Measurements from ENCODE around the gene PRKRA.

- no peak for TF ChIP-seq REST (IDR thresholded peaks at IDR 0.05; ENCODE audit: unreplicated experiment)
- no peak for TF ChIP-seq EZH2 (IDR thresholded peaks at IDR 0.05; ENCODE audit: low read depth, unreplicated experiment)
- TF ChIP-seq CTCF (conservative IDR thresholded peaks at IDR 0.05; ENCODE audit: low read depth in 2 of 2) = no peak
- no peak for TF ChIP-seq POLR2AphosphoS5 (IDR thresholded peaks at IDR 0.05; ENCODE audit: low read depth)
- no peak for TF ChIP-seq CREB1 (CRISPR knock-in tag; IDR thresholded peaks at IDR 0.05; ENCODE audit: low read depth)
- TF ChIP-seq EZH2phosphoT487 (IDR thresholded peaks at IDR 0.05; ENCODE audit: unreplicated experiment) = no peak
Measured at GRCh38 chr2:178426388-178426787, 24.6 kb downstream of the PRKRA start.

Measured in GM23338 (cell line).